Keratinocyte (primary cell): ENCODE measurements around the gene ZNF799. TPM values are rescaled to one million over a fixed set of nuclear protein-coding genes. Genes with fewer than 3 reads are reported as not detected.

Experiments used
- DNase-seq: peaks from one replicate; pipeline ENCODE4 v3.0.0-alpha.2; 2011; ENCODE audit warnings: low read depth, missing footprints, low spot score
- FAIRE-seq: peaks from 2 replicates; lab custom pipeline; 2011; peaks lifted over from hg19 to GRCh38; lab: Jason Lieb, UNC
- H2AFZ ChIP-seq: 2 replicates; pipeline ENCODE4 v1.6.0; 2012; ENCODE audit warnings: low read length, control low read depth, inconsistent platforms; ENCODE audit not compliant: control insufficient read depth
- H3K27ac ChIP-seq: 2 replicates; pipeline ENCODE4 v1.5.1; 2011; ENCODE audit warnings: low read length; ENCODE audit not compliant: control insufficient read depth, insufficient read depth
- H3K27me3 ChIP-seq: 3 replicates; pipeline ENCODE4 v1.6.0; 2011; ENCODE audit warnings: low read length; ENCODE audit not compliant: control insufficient read depth, insufficient read depth; ENCODE audit errors: extremely low read depth
- H3K36me3 ChIP-seq, 2 experiments: 2 replicates in 1 of 2; 3 replicates in 1 of 2; pipeline ENCODE4 v1.5.1; 2011; ENCODE audit warnings: low read length in 2 of 2, mild to moderate bottlenecking in 1 of 2; ENCODE audit not compliant: control insufficient read depth in 2 of 2, insufficient read depth in 2 of 2; ENCODE audit errors: extremely low read depth in 1 of 2
- H3K4me1 ChIP-seq: 3 replicates; pipeline ENCODE4 v1.5.1; 2011; ENCODE audit warnings: low read length; ENCODE audit not compliant: control insufficient read depth, insufficient read depth; ENCODE audit errors: extremely low read depth
- H3K4me2 ChIP-seq: 3 replicates; pipeline ENCODE4 v1.6.0; 2011; ENCODE audit warnings: low read depth, low read length; ENCODE audit not compliant: control insufficient read depth, insufficient read depth; ENCODE audit errors: extremely low read depth
- H3K4me3 ChIP-seq, 3 experiments: fragments of 200-600 bp in 1 of 3; sonication (generic) in 1 of 3; 2 replicates in 2 of 3; 3 replicates in 1 of 3; pipeline ENCODE4 v1.5.1; 2011 to 2016; ENCODE audit warnings: low read length in 3 of 3, mild to moderate bottlenecking in 3 of 3, control low read depth in 2 of 3, inconsistent platforms in 1 of 3, low read depth in 1 of 3, mixed read lengths in 1 of 3, mixed run types in 1 of 3, moderate library complexity in 1 of 3; ENCODE audit not compliant: control insufficient read depth in 2 of 3, insufficient read depth in 2 of 3; ENCODE audit errors: extremely low read depth in 1 of 3
- H3K79me2 ChIP-seq: 2 replicates; pipeline ENCODE4 v1.6.0; 2012; ENCODE audit warnings: low read length; ENCODE audit not compliant: control insufficient read depth, insufficient read depth
- H3K9ac ChIP-seq: 3 replicates; pipeline ENCODE4 v1.6.0; 2011; ENCODE audit warnings: low read length; ENCODE audit not compliant: control insufficient read depth, insufficient read depth; ENCODE audit errors: extremely low read depth
- H3K9me1 ChIP-seq: 3 replicates; pipeline ENCODE4 v1.6.0; 2011; ENCODE audit warnings: low read length; ENCODE audit not compliant: control insufficient read depth, insufficient read depth; ENCODE audit errors: extremely low read depth
- H3K9me3 ChIP-seq: 2 replicates; pipeline ENCODE4 v1.5.1; 2012; ENCODE audit warnings: low read depth, low read length; ENCODE audit not compliant: control insufficient read depth
- H4K20me1 ChIP-seq: 3 replicates; pipeline ENCODE4 v1.6.0; 2011; ENCODE audit warnings: low read length; ENCODE audit not compliant: control insufficient read depth, insufficient read depth; ENCODE audit errors: extremely low read depth
- EZH2 ChIP-seq: IDR thresholded peaks from one replicate; pipeline ENCODE4 v1.6.1; 2012; ENCODE audit warnings: inconsistent platforms, mild to moderate bottlenecking, low read length, moderate library complexity
- dilution Hi-C: fragments of 300-500 bp; cut with MboI; formaldehyde crosslinking; loops from one replicate; pipeline ENCODE4 v1.7.0; 2020; ENCODE audit warnings: low sequenced_read_pairs; ENCODE audit not compliant: extremely low pct_ligation_motif_present
- polyA plus RNA-seq, 5 experiments: library from polyadenylated mRNA; depleted of rRNA in 3 of 5; stranded (reverse) in 3 of 5; stranded (forward) in 1 of 5; unstranded in 1 of 5; fragments of >200 nt; gene quantifications; 1 replicate in 1 of 5; 2 replicates in 3 of 5; 3 replicates in 1 of 5; pipeline versions ENCODE4 v1.2.1 to v1.2.3, GENCODE V29; 2011 to 2012; ENCODE audit warnings: missing spikeins in 2 of 5, low read depth in 1 of 5, low replicate concordance in 1 of 5
- TF ChIP-seq, protein P1 (sequence below), 3 experiments: IDR thresholded peaks in 1 of 3; conservative IDR thresholded peaks in 1 of 3; optimal IDR thresholded peaks in 1 of 3; 2 replicates in 2 of 3; 3 replicates in 1 of 3; pipeline versions ENCODE3 to v1.5.1; 2011; ENCODE audit warnings: low read length in 3 of 3, mild to moderate bottlenecking in 3 of 3, moderate library complexity in 2 of 3, control low read depth in 1 of 3, inconsistent platforms in 1 of 3; ENCODE audit not compliant: insufficient read depth in 2 of 3; ENCODE audit errors: extremely low read depth in 1 of 3

Gene ZNF799
- polyA plus RNA-seq, 1 donor (not counting 4 experiments of a cell fraction or from before 2014, with no cell fraction given): 3.1 TPM

DNA sequence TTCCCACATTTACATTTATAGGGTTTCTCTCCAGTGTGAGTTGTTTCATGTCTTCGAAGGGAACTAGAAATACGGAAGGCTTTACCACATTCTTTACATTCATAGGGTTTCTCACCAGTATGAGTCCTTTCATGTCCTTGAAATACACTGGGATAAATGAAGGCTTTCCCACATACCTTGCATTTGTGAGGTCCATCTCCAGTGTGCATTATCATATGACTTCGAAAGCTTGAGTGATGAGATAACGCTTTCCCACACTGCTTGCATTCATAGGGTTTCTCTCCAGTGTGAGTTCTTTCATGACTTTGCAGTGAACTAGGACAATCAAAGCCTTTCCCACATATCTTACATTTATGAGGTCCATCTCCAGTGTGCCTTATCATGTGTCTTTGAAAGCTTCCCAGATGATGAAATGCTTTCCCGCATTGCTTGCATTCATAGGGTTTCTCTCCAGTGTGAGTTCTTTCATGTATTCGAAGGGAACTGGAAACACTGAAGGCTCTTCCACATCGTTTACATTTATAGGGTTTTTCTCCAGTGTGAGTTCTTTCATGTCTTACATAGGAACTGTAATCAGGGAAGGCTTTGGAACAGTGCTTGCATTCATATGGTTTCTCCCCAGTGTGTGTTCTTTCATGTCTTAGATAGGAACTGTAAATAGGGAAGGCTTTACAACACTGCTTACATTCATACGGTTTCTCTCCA lies 50.7 kb downstream of the ZNF799 start:
- no peak overlapping the region for H3K4me3 ChIP-seq
- H3K9me1 ChIP-seq: no peaks in the 10 kb centered on the region
- H2AFZ ChIP-seq: no peak overlapping the region
- dilution Hi-C loops: no loop called here
- H3K27ac ChIP-seq: no peak overlapping the region
- DNase-seq (no peak), FAIRE-seq (peak; percentile 65)
- H3K4me2 ChIP-seq: no peak overlapping the region
- peaks cover 21% of the 10 kb centered on the region for H3K9me3 ChIP-seq
- no peaks in the 10 kb centered on the region for H4K20me1 ChIP-seq
- no peaks in the 10 kb centered on the region for H3K4me1 ChIP-seq
- TF ChIP-seq, protein P1, sequence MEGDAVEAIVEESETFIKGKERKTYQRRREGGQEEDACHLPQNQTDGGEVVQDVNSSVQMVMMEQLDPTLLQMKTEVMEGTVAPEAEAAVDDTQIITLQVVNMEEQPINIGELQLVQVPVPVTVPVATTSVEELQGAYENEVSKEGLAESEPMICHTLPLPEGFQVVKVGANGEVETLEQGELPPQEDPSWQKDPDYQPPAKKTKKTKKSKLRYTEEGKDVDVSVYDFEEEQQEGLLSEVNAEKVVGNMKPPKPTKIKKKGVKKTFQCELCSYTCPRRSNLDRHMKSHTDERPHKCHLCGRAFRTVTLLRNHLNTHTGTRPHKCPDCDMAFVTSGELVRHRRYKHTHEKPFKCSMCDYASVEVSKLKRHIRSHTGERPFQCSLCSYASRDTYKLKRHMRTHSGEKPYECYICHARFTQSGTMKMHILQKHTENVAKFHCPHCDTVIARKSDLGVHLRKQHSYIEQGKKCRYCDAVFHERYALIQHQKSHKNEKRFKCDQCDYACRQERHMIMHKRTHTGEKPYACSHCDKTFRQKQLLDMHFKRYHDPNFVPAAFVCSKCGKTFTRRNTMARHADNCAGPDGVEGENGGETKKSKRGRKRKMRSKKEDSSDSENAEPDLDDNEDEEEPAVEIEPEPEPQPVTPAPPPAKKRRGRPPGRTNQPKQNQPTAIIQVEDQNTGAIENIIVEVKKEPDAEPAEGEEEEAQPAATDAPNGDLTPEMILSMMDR (optimal IDR thresholded peaks at IDR 0.05 in 1 of 3, IDR thresholded peaks at IDR 0.05 in 1 of 3, conservative IDR thresholded peaks at IDR 0.05 in 1 of 3; ENCODE audit: extremely low read depth in 1 of 3, insufficient read depth in 2 of 3, low read length in 3 of 3): no peak
- no peak for TF ChIP-seq EZH2
- H3K9ac ChIP-seq: no peak overlapping the region
- no peaks in the 10 kb centered on the region for H3K36me3 ChIP-seq
- H3K79me2 ChIP-seq: no peaks in the 10 kb centered on the region
- H3K27me3 ChIP-seq: no peaks in the 10 kb centered on the region

DNA sequence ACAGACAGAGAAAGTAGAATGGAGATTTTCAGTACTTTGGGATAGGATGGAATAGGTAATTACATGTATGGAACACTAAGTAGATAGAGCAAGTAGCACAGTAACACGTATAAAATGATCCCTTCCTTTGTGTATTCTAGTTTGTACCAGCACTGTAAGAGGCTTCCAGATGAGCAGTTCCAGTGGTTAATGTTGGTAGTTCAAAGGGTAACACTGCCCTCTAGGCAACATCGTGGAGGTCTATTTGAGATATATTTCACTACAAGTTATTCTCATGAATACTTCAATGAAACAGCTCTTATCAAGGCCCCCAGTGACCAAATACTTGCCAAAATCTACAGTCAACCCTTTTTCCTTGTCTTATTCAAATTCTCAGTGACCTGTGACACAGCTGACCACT lies 54.2 kb downstream of the ZNF799 start:
- no peak for TF ChIP-seq EZH2
- TF ChIP-seq, protein P1 (optimal IDR thresholded peaks at IDR 0.05 in 1 of 3, IDR thresholded peaks at IDR 0.05 in 1 of 3, conservative IDR thresholded peaks at IDR 0.05 in 1 of 3; ENCODE audit: extremely low read depth in 1 of 3, insufficient read depth in 2 of 3, low read length in 3 of 3): no peak
- H3K9ac ChIP-seq: no peak overlapping the region
- peaks cover 19% of the 10 kb centered on the region for H3K9me3 ChIP-seq
- H3K9me1 ChIP-seq: no peaks in the 10 kb centered on the region
- H2AFZ ChIP-seq: no peak overlapping the region
- no peak overlapping the region for H3K4me3 ChIP-seq
- H3K4me1 ChIP-seq: no peaks in the 10 kb centered on the region
- dilution Hi-C loops: no loop called here
- no peaks in the 10 kb centered on the region for H4K20me1 ChIP-seq
- no peaks in the 10 kb centered on the region for H3K79me2 ChIP-seq
- FAIRE-seq: no peak
- no peaks in the 10 kb centered on the region for H3K36me3 ChIP-seq
- no peaks in the 10 kb centered on the region for H3K27me3 ChIP-seq
- no peak for DNase-seq
- no peak overlapping the region for H3K27ac ChIP-seq
- no peak overlapping the region for H3K4me2 ChIP-seq
